Astrocyte (in vitro differentiated cells and primary cell): Measurements from ENCODE around the gene SLC8B1. TPM values are rescaled to one million over a fixed set of nuclear protein-coding genes. Genes with fewer than 3 reads are reported as not detected.

Experiments used
- DNase-seq: peaks from one replicate; pipeline ENCODE4 v3.0.0-alpha.2; 2010; ENCODE audit warnings: low read depth
- FAIRE-seq: peaks from 2 replicates; lab custom pipeline; 2011; peaks lifted over from hg19 to GRCh38; lab: Jason Lieb, UNC
- H2AFZ ChIP-seq: 2 replicates; pipeline ENCODE4 v1.6.0; 2012; ENCODE audit warnings: low read depth, low read length, inconsistent platforms
- H3K27ac ChIP-seq: 2 replicates; pipeline ENCODE4 v1.5.1; 2011; ENCODE audit warnings: low read depth, low read length, inconsistent platforms
- H3K27me3 ChIP-seq: 2 replicates; pipeline ENCODE4 v1.6.0; 2011; ENCODE audit warnings: low read length, inconsistent platforms; ENCODE audit not compliant: insufficient read depth
- H3K36me3 ChIP-seq: 2 replicates; pipeline ENCODE4 v1.5.1; 2011; ENCODE audit warnings: low read length, inconsistent platforms; ENCODE audit not compliant: insufficient read depth
- H3K4me1 ChIP-seq: 2 replicates; pipeline ENCODE4 v1.5.1; 2011; ENCODE audit warnings: low read length, inconsistent platforms; ENCODE audit not compliant: insufficient read depth
- H3K4me2 ChIP-seq: 2 replicates; pipeline ENCODE4 v1.6.0; 2012; ENCODE audit warnings: low read length, inconsistent platforms
- H3K4me3 ChIP-seq: 2 replicates; pipeline ENCODE4 v1.5.1; 2011; ENCODE audit warnings: low read depth, mild to moderate bottlenecking, low read length, inconsistent platforms; ENCODE audit not compliant: insufficient read depth
- H3K79me2 ChIP-seq: 2 replicates; pipeline ENCODE4 v1.6.0; 2012; ENCODE audit warnings: mild to moderate bottlenecking, low read length, inconsistent platforms; ENCODE audit not compliant: insufficient read depth
- H3K9ac ChIP-seq: 2 replicates; pipeline ENCODE4 v1.6.0; 2012; ENCODE audit warnings: mild to moderate bottlenecking, low read length, inconsistent platforms
- H3K9me3 ChIP-seq: 2 replicates; pipeline ENCODE4 v1.5.1; 2012; ENCODE audit warnings: low read depth, mild to moderate bottlenecking, low read length, inconsistent platforms; ENCODE audit not compliant: insufficient read depth
- H4K20me1 ChIP-seq: 2 replicates; pipeline ENCODE4 v1.6.0; 2012; ENCODE audit warnings: low read length, inconsistent platforms; ENCODE audit not compliant: insufficient read depth
- H3K27ac Mint-ChIP-seq: one replicate; pipeline ENCODE4 v1.8.0; 2021; ENCODE audit warnings: mild to moderate bottlenecking, mixed read lengths; ENCODE audit not compliant: unreplicated experiment
- H3K27me3 Mint-ChIP-seq: one replicate; pipeline ENCODE4 v1.8.0; 2021; ENCODE audit warnings: low read depth, mixed read lengths; ENCODE audit not compliant: unreplicated experiment
- H3K36me3 Mint-ChIP-seq: one replicate; pipeline ENCODE4 v1.8.0; 2021; ENCODE audit warnings: low read depth, mixed read lengths; ENCODE audit not compliant: unreplicated experiment
- H3K4me1 Mint-ChIP-seq: one replicate; pipeline ENCODE4 v1.8.0; 2021; ENCODE audit warnings: low read depth, mixed read lengths; ENCODE audit not compliant: unreplicated experiment
- H3K4me3 Mint-ChIP-seq: one replicate; pipeline ENCODE4 v1.8.0; 2021; ENCODE audit warnings: mild to moderate bottlenecking, moderate library complexity, mixed read lengths; ENCODE audit not compliant: unreplicated experiment
- H3K9me3 Mint-ChIP-seq: one replicate; pipeline ENCODE4 v1.8.0; 2021; ENCODE audit warnings: mild to moderate bottlenecking, mixed read lengths; ENCODE audit not compliant: unreplicated experiment
- CTCF ChIP-seq: IDR thresholded peaks from 2 replicates; pipeline ENCODE4 v1.5.1; 2011; ENCODE audit warnings: low read depth, mild to moderate bottlenecking, inconsistent platforms, low read length, moderate library complexity; ENCODE audit not compliant: insufficient read depth
- EZH2 ChIP-seq: IDR thresholded peaks from 2 replicates; pipeline ENCODE4 v1.6.1; 2012; ENCODE audit warnings: mild to moderate bottlenecking, low read length, inconsistent platforms; ENCODE audit not compliant: insufficient read depth
- total RNA-seq: library from RNA; stranded (reverse); gene quantifications from 2 replicates; pipeline ENCODE4 v1.2.1, GENCODE V29; 2021

Gene SLC8B1
- total RNA-seq, 1 donor from 2014 or later, result 8.6 TPM

GRCh38 chr12:113285679-113286610 is 49.0 kb downstream of the SLC8B1 start:
- H3K27ac Mint-ChIP-seq, result peak overlapping the region; percentile 44
- H3K4me3 Mint-ChIP-seq, result no peak overlapping the region

GRCh38 chr12:113284751-113285150 is 50.2 kb downstream of the SLC8B1 start:
- DNase-seq, result no peak
- no peak for TF ChIP-seq EZH2
- TF ChIP-seq CTCF, result no peak
- H3K27ac ChIP-seq, result no peak overlapping the region

More at GRCh38 chr12:113285679-113286610, 49.0 kb downstream of the SLC8B1 start:
- H3K4me1 Mint-ChIP-seq, result peaks cover 3% of the 10 kb centered on the region
- Histone ChIP-seq H3K9me3 (no peaks in the 10 kb centered on the region), H3K4me3 (no peak overlapping the region), H3K27ac (no peak overlapping the region), H2AFZ (no peak overlapping the region), H3K9ac (no peak overlapping the region), H3K27me3 (no peaks in the 10 kb centered on the region), H3K4me2 (no peak overlapping the region), H3K36me3 (no peaks in the 10 kb centered on the region), H4K20me1 (no peaks in the 10 kb centered on the region), H3K79me2 (no peaks in the 10 kb centered on the region), H3K4me1 (no peaks in the 10 kb centered on the region)
- no peak for TF ChIP-seq EZH2
- TF ChIP-seq CTCF, result no peak
- H3K36me3 Mint-ChIP-seq, result peaks cover 22% of the 10 kb centered on the region
- H3K27me3 Mint-ChIP-seq, result no peaks in the 10 kb centered on the region
- no peak for FAIRE-seq
- no peak for DNase-seq
- no peaks in the 10 kb centered on the region for H3K9me3 Mint-ChIP-seq

GRCh38 chr12:113278633-113279032 is 56.3 kb downstream of the SLC8B1 start:
- H3K4me1 Mint-ChIP-seq, result peaks cover 8% of the 10 kb centered on the region
- Histone ChIP-seq H2AFZ (no peak overlapping the region), H3K4me1 (no peaks in the 10 kb centered on the region), H3K36me3 (no peaks in the 10 kb centered on the region), H3K27me3 (no peaks in the 10 kb centered on the region), H4K20me1 (no peaks in the 10 kb centered on the region), H3K9me3 (no peaks in the 10 kb centered on the region), H3K79me2 (no peaks in the 10 kb centered on the region), H3K4me2 (no peak overlapping the region), H3K4me3 (no peak overlapping the region), H3K9ac (no peak overlapping the region), H3K27ac (no peak overlapping the region)
- no peak overlapping the region for H3K4me3 Mint-ChIP-seq
- peaks cover 25% of the 10 kb centered on the region for H3K36me3 Mint-ChIP-seq
- DNase-seq (no peak), FAIRE-seq (no peak)
- no peaks in the 10 kb centered on the region for H3K27me3 Mint-ChIP-seq
- no peaks in the 10 kb centered on the region for H3K9me3 Mint-ChIP-seq
- TF ChIP-seq CTCF (no peak), EZH2 (no peak)
- H3K27ac Mint-ChIP-seq, result no peak overlapping the region

More at GRCh38 chr12:113284751-113285150, 50.2 kb downstream of the SLC8B1 start:
- Histone ChIP-seq H3K27me3 (no peaks in the 10 kb centered on the region), H2AFZ (no peak overlapping the region), H3K9ac (no peak overlapping the region), H3K4me1 (no peaks in the 10 kb centered on the region), H3K36me3 (no peaks in the 10 kb centered on the region), H3K4me2 (no peak overlapping the region), H3K79me2 (no peaks in the 10 kb centered on the region), H3K4me3 (no peak overlapping the region), H4K20me1 (no peaks in the 10 kb centered on the region), H3K9me3 (no peaks in the 10 kb centered on the region)
- Mint-ChIP-seq H3K27me3 (no peaks in the 10 kb centered on the region), H3K4me1 (peaks cover 3% of the 10 kb centered on the region), H3K4me3 (no peak overlapping the region), H3K27ac (no peak overlapping the region), H3K36me3 (peaks cover 23% of the 10 kb centered on the region), H3K9me3 (no peaks in the 10 kb centered on the region)
- no peak for FAIRE-seq
